ENCODE results near the gene CIROP.

Gene CIROP

GRCh38 chr14:23093104-23093503, 11.7 kb downstream of the CIROP start:
- TF ChIP-seq TAF1 (IDR thresholded peaks at IDR 0.05; ENCODE audit: borderline replicate concordance, insufficient read depth, low read length): no peak
- no peak for TF ChIP-seq REST (IDR thresholded peaks at IDR 0.05; ENCODE audit: insufficient read depth in 1 of 2, low read depth in 2 of 2, low read length in 2 of 2)
- no peak for TF ChIP-seq POLR2AphosphoS5 (IDR thresholded peaks at IDR 0.05; ENCODE audit: low read depth, low read length)
- TF ChIP-seq SIN3A (IDR thresholded peaks at IDR 0.05; ENCODE audit: borderline replicate concordance, insufficient read depth, low read length): no peak
- TF ChIP-seq FOXP2 (optimal IDR thresholded peaks at IDR 0.05; ENCODE audit: borderline replicate concordance, extremely low read depth, extremely low read length, insufficient read depth): no peak

- no peak for TF ChIP-seq TAF1 (IDR thresholded peaks at IDR 0.05; ENCODE audit: borderline replicate concordance, insufficient read depth, low read length)
These were observed 13.2 kb downstream of the CIROP start for GRCh38 chr14:23091294-23092225.

- TF ChIP-seq POLR2AphosphoS5 (IDR thresholded peaks at IDR 0.05; ENCODE audit: low read depth, low read length): no peak
- no peak for TF ChIP-seq TAF1 (IDR thresholded peaks at IDR 0.05; ENCODE audit: borderline replicate concordance, insufficient read depth, low read length)
- no peak for TF ChIP-seq SIN3A (IDR thresholded peaks at IDR 0.05; ENCODE audit: borderline replicate concordance, insufficient read depth, low read length)
- no peak for TF ChIP-seq REST (IDR thresholded peaks at IDR 0.05; ENCODE audit: insufficient read depth in 1 of 2, low read depth in 2 of 2, low read length in 2 of 2)
- TF ChIP-seq FOXP2 (optimal IDR thresholded peaks at IDR 0.05; ENCODE audit: borderline replicate concordance, extremely low read depth, extremely low read length, insufficient read depth): no peak
These were observed 14.5 kb downstream of the CIROP start for GRCh38 chr14:23090254-23090636.

GRCh38 chr14:23089498-23090253, 15.1 kb downstream of the CIROP start:
- TF ChIP-seq REST (IDR thresholded peaks at IDR 0.05; ENCODE audit: insufficient read depth in 1 of 2, low read depth in 2 of 2, low read length in 2 of 2) (no peak), SIN3A (IDR thresholded peaks at IDR 0.05; ENCODE audit: borderline replicate concordance, insufficient read depth, low read length) (no peak), POLR2AphosphoS5 (IDR thresholded peaks at IDR 0.05; ENCODE audit: low read depth, low read length) (no peak), TAF1 (IDR thresholded peaks at IDR 0.05; ENCODE audit: borderline replicate concordance, insufficient read depth, low read length) (no peak), FOXP2 (optimal IDR thresholded peaks at IDR 0.05; ENCODE audit: borderline replicate concordance, extremely low read depth, extremely low read length, insufficient read depth) (no peak)

- TF ChIP-seq FOXP2 (optimal IDR thresholded peaks at IDR 0.05; ENCODE audit: borderline replicate concordance, extremely low read depth, extremely low read length, insufficient read depth): no peak
These were observed 18.2 kb downstream of the CIROP start for GRCh38 chr14:23086565-23086964.

GRCh38 chr14:23085458-23085857, 19.3 kb downstream of the CIROP start:
- TF ChIP-seq REST (IDR thresholded peaks at IDR 0.05; ENCODE audit: insufficient read depth in 1 of 2, low read depth in 2 of 2, low read length in 2 of 2): no peak
- no peak for TF ChIP-seq FOXP2 (optimal IDR thresholded peaks at IDR 0.05; ENCODE audit: borderline replicate concordance, extremely low read depth, extremely low read length, insufficient read depth)
